HepG2 (cell line): Measurements from ENCODE around the gene CCDC150. TPM values are rescaled to one million over a fixed set of nuclear protein-coding genes. Genes with fewer than 3 reads are reported as not detected.

Source experiments
- GATA4 ChIP-seq: sonication (generic); IDR thresholded peaks from 2 replicates; pipeline ENCODE4 v1.6.1; 2016; ENCODE audit warnings: antibody characterized with exemption, low read depth, borderline replicate concordance
- JUN ChIP-seq: sonication (generic); formaldehyde crosslinking; IDR thresholded peaks from 2 replicates; pipeline ENCODE4 v1.4.0; 2020; ENCODE audit warnings: mild to moderate bottlenecking, missing genetic modification reagents
- KLF9 ChIP-seq: IDR thresholded peaks from 2 replicates; pipeline ENCODE4 v1.6.1; 2016; ENCODE audit warnings: low read depth
- LBX2 ChIP-seq: sonication (generic); formaldehyde crosslinking; IDR thresholded peaks from 2 replicates; pipeline ENCODE4 v1.5.0; 2020; ENCODE audit warnings: missing genetic modification reagents, mild to moderate bottlenecking, borderline replicate concordance
- PCBP1 ChIP-seq: fragments of 200-400 bp; formaldehyde crosslinking; IDR thresholded peaks from 2 replicates; pipeline ENCODE4 v1.6.1; 2017; ENCODE audit warnings: mild to moderate bottlenecking, low read depth, low read length, borderline replicate concordance
- SALL1 ChIP-seq: sonication (generic); formaldehyde crosslinking; IDR thresholded peaks from 2 replicates; pipeline ENCODE4 v1.8.0; 2022; ENCODE audit warnings: mild to moderate bottlenecking, missing genetic modification reagents
- SPEN ChIP-seq: sonication (generic); formaldehyde crosslinking; IDR thresholded peaks from 2 replicates; pipeline ENCODE4 v1.5.1; 2020; ENCODE audit warnings: low read depth, mild to moderate bottlenecking, missing genetic modification reagents
- TERF1 ChIP-seq: sonication (generic); formaldehyde crosslinking; IDR thresholded peaks from 2 replicates; pipeline ENCODE4 v1.8.0; 2022; ENCODE audit warnings: mild to moderate bottlenecking, missing genetic modification reagents, moderate library complexity
- ZNF510 ChIP-seq: sonication (generic); formaldehyde crosslinking; IDR thresholded peaks from 2 replicates; pipeline ENCODE4 v1.4.0; 2020; ENCODE audit warnings: low read depth, mild to moderate bottlenecking, missing genetic modification reagents
- ZNF556 ChIP-seq: sonication (generic); formaldehyde crosslinking; IDR thresholded peaks from 2 replicates; pipeline ENCODE4 v1.4.0; 2020; ENCODE audit warnings: mild to moderate bottlenecking, missing genetic modification reagents, borderline replicate concordance
- polyA plus RNA-seq, 8 experiments: library from polyadenylated mRNA; depleted of rRNA in 3 of 8; stranded (reverse) in 7 of 8; unstranded in 1 of 8; fragments of >200 nt; fragmentation: Illumina TruSeq in 4 of 8; extraction: Trizol in 4 of 8; gene quantifications; 2 replicates each; pipeline versions ENCODE4 v1.2.1 to v1.2.3, GENCODE V29; 2011 to 2016; ENCODE audit warnings: low read depth in 4 of 8, missing spikeins in 1 of 8, mixed read lengths in 1 of 8; ENCODE audit not compliant: insufficient read depth in 1 of 8
- total RNA-seq, 5 experiments: library from RNA; depleted of rRNA; stranded (reverse); fragments of >200 nt; fragmentation: Illumina TruSeq; extraction: Trizol; gene quantifications; 2 replicates each; pipeline ENCODE4 v1.2.3, GENCODE V29; 2016; ENCODE audit warnings: low read depth in 1 of 5
- TF ChIP-seq, protein P1 (sequence below): sonication (generic); formaldehyde crosslinking; IDR thresholded peaks from 2 replicates; pipeline ENCODE4 v1.4.0; 2020; ENCODE audit warnings: mild to moderate bottlenecking, missing genetic modification reagents
- TF ChIP-seq, protein P2 (sequence below): sonication (generic); formaldehyde crosslinking; IDR thresholded peaks from one replicate; pipeline ENCODE4 v1.5.1; 2020; ENCODE audit warnings: mild to moderate bottlenecking, missing genetic modification reagents; ENCODE audit errors: not compliant biosample characterization
- TF ChIP-seq, protein P3 (sequence below): sonication (generic); formaldehyde crosslinking; IDR thresholded peaks from 2 replicates; pipeline ENCODE4 v1.4.0; 2020; ENCODE audit warnings: missing genetic modification reagents

CCDC150 gene
- total and polyA plus RNA-seq, 2 of the 13 experiments (the other 11 are each of a cell fraction or from before 2014, with no cell fraction given): 14.9 to 32.6 TPM

GRCh38 chr2:196639180-196640030 lies at the start of gene CCDC150 (continued):
- TF ChIP-seq, protein P1, sequence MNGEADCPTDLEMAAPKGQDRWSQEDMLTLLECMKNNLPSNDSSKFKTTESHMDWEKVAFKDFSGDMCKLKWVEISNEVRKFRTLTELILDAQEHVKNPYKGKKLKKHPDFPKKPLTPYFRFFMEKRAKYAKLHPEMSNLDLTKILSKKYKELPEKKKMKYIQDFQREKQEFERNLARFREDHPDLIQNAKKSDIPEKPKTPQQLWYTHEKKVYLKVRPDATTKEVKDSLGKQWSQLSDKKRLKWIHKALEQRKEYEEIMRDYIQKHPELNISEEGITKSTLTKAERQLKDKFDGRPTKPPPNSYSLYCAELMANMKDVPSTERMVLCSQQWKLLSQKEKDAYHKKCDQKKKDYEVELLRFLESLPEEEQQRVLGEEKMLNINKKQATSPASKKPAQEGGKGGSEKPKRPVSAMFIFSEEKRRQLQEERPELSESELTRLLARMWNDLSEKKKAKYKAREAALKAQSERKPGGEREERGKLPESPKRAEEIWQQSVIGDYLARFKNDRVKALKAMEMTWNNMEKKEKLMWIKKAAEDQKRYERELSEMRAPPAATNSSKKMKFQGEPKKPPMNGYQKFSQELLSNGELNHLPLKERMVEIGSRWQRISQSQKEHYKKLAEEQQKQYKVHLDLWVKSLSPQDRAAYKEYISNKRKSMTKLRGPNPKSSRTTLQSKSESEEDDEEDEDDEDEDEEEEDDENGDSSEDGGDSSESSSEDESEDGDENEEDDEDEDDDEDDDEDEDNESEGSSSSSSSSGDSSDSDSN (CRISPR knock-in tag): peak; percentile 100
- TF ChIP-seq ZNF510 (0 out of 2 replicates have a peak, but pooled peaks have one; percentile 80), TERF1 (no peak), ZNF556 (peak; percentile 95; the same call in 1 of the 2 replicates), SALL1 (peak; percentile 94), LBX2 (CRISPR knock-in tag) (peak; percentile 61; the same call in 1 of the 2 replicates), GATA4 (no peak; the same call in 1 of the 2 replicates), PCBP1 (peak; percentile 87; the same call in 1 of the 2 replicates), KLF9 (CRISPR knock-in tag) (peak; percentile 33; the same call in 1 of the 2 replicates), JUN (CRISPR knock-in tag) (no peak), SPEN (CRISPR knock-in tag) (peak; percentile 51)
- TF ChIP-seq, protein P2, sequence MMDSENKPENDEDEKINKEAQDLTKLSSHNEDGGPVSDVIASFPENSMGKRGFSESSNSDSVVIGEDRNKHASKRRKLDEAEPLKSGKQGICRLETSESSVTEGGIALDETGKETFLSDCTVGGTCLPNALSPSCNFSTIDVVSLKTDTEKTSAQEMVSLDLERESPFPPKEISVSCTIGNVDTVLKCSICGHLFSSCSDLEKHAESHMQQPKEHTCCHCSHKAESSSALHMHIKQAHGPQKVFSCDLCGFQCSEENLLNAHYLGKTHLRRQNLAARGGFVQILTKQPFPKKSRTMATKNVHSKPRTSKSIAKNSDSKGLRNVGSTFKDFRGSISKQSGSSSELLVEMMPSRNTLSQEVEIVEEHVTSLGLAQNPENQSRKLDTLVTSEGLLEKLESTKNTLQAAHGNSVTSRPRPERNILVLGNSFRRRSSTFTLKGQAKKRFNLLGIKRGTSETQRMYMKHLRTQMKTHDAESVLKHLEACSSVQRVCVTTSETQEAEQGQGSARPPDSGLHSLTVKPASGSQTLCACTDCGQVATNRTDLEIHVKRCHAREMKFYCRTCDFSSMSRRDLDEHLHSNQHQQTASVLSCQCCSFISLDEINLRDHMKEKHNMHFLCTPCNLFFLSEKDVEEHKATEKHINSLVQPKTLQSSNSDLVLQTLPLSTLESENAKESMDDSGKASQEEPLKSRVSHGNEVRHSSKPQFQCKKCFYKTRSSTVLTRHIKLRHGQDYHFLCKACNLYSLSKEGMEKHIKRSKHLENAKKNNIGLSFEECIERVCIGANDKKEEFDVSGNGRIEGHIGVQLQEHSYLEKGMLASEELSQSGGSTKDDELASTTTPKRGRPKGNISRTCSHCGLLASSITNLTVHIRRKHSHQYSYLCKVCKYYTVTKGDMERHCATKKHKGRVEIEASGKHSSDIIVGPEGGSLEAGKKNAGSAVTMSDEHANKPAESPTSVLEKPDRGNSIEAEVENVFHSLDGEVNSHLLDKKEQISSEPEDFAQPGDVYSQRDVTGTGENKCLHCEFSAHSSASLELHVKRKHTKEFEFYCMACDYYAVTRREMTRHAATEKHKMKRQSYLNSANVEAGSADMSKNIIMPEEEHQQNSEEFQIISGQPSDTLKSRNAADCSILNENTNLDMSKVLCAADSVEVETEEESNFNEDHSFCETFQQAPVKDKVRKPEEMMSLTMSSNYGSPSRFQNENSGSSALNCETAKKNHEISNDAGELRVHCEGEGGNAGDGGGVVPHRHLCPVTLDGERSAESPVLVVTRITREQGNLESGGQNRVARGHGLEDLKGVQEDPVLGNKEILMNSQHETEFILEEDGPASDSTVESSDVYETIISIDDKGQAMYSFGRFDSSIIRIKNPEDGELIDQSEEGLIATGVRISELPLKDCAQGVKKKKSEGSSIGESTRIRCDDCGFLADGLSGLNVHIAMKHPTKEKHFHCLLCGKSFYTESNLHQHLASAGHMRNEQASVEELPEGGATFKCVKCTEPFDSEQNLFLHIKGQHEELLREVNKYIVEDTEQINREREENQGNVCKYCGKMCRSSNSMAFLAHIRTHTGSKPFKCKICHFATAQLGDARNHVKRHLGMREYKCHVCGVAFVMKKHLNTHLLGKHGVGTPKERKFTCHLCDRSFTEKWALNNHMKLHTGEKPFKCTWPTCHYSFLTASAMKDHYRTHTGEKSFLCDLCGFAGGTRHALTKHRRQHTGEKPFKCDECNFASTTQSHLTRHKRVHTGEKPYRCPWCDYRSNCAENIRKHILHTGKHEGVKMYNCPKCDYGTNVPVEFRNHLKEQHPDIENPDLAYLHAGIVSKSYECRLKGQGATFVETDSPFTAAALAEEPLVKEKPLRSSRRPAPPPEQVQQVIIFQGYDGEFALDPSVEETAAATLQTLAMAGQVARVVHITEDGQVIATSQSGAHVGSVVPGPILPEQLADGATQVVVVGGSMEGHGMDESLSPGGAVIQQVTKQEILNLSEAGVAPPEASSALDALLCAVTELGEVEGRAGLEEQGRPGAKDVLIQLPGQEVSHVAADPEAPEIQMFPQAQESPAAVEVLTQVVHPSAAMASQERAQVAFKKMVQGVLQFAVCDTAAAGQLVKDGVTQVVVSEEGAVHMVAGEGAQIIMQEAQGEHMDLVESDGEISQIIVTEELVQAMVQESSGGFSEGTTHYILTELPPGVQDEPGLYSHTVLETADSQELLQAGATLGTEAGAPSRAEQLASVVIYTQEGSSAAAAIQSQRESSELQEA (CRISPR knock-in tag): peak; percentile 81
- TF ChIP-seq, protein P3, sequence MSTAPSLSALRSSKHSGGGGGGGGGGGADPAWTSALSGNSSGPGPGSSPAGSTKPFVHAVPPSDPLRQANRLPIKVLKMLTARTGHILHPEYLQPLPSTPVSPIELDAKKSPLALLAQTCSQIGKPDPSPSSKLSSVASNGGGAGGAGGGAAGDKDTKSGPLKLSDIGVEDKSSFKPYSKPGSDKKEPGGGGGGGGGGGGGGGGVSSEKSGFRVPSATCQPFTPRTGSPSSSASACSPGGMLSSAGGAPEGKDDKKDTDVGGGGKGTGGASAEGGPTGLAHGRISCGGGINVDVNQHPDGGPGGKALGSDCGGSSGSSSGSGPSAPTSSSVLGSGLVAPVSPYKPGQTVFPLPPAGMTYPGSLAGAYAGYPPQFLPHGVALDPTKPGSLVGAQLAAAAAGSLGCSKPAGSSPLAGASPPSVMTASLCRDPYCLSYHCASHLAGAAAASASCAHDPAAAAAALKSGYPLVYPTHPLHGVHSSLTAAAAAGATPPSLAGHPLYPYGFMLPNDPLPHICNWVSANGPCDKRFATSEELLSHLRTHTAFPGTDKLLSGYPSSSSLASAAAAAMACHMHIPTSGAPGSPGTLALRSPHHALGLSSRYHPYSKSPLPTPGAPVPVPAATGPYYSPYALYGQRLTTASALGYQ (CRISPR knock-in tag): 0 out of 2 replicates have a peak, but pooled peaks have one; percentile 49
